Stomach smooth muscle (tissue), 2 donors: ENCODE measurements around the gene DNAJA2.
"Not testable (repeated sequence)": the region's sequence is repeated elsewhere in the genome, so short reads cannot be mapped to it uniquely, and the experiment has no call there.

ENCODE experiments used
- H3K27ac ChIP-seq: one replicate; pipeline ENCODE4 v1.7.0; 2013; ENCODE audit warnings: mild to moderate bottlenecking, low read length, inconsistent platforms
- H3K27me3 ChIP-seq, 2 donors: one replicate each; pipeline ENCODE4 v1.7.0; 2013; ENCODE audit warnings: low read length in 2 of 2; ENCODE audit not compliant: insufficient read depth in 2 of 2, control insufficient read depth in 1 of 2
- H3K36me3 ChIP-seq, 2 donors: one replicate each; pipeline ENCODE4 v1.7.0; 2013; ENCODE audit warnings: low read length in 2 of 2; ENCODE audit not compliant: control insufficient read depth in 2 of 2, insufficient read depth in 2 of 2
- H3K4me1 ChIP-seq: one replicate; pipeline ENCODE4 v1.7.0; 2013; ENCODE audit warnings: low read length; ENCODE audit not compliant: control insufficient read depth, insufficient read depth
- H3K4me3 ChIP-seq, 2 donors: one replicate each; pipeline ENCODE4 v1.7.0; 2013; ENCODE audit warnings: low read length in 2 of 2
- H3K9ac ChIP-seq, 2 donors: one replicate each; pipeline ENCODE4 v1.7.0; 2013; ENCODE audit warnings: low read length in 2 of 2, mild to moderate bottlenecking in 1 of 2
- H3K9me3 ChIP-seq, 2 donors: one replicate each; pipeline ENCODE4 v1.7.0; 2013; ENCODE audit warnings: low read length in 2 of 2; ENCODE audit not compliant: control insufficient read depth in 2 of 2
- donor health status: healthy.
- donor health status: Pancreatic carcinoma.

The DNAJA2 gene

GRCh38 chr16:46954562-46954961, 18.9 kb downstream of the DNAJA2 start:
- Histone ChIP-seq H3K4me3 (no peak overlapping the region), H3K9ac (no peak overlapping the region), H3K9me3 (no peaks in the 10 kb centered on the region), H3K27ac (no peak overlapping the region), H3K27me3 (no peaks in the 10 kb centered on the region), H3K4me1 (no peaks in the 10 kb centered on the region), H3K36me3 (peaks cover 21 to 44% of the 10 kb centered on the region in 2 donors)

GRCh38 chr16:46950009-46950408, 23.5 kb downstream of the DNAJA2 start:
- Histone ChIP-seq H3K4me3 (no peak overlapping the region), H3K27me3 (no peaks in the 10 kb centered on the region), H3K36me3 (peaks cover 2 to 7% of the 10 kb centered on the region in 2 donors), H3K4me1 (no peaks in the 10 kb centered on the region), H3K27ac (no peak overlapping the region), H3K9ac (no peak overlapping the region), H3K9me3 (no peaks in the 10 kb centered on the region)

GRCh38 chr16:46949241-46949892, 24.1 kb downstream of the DNAJA2 start:
- Histone ChIP-seq H3K36me3 (peaks cover 0 to under 1% of the 10 kb centered on the region in 2 donors), H3K9ac (no peak overlapping the region), H3K27me3 (no peaks in the 10 kb centered on the region), H3K4me3 (no peak overlapping the region), H3K27ac (no peak overlapping the region), H3K9me3 (no peaks in the 10 kb centered on the region), H3K4me1 (no peaks in the 10 kb centered on the region)

- no peak overlapping the region for H3K27ac ChIP-seq
- no peak overlapping the region for H3K9ac ChIP-seq
- H3K4me3 ChIP-seq = no peak overlapping the region
- no peaks in the 10 kb centered on the region for H3K36me3 ChIP-seq
- no peaks in the 10 kb centered on the region for H3K27me3 ChIP-seq
- H3K9me3 ChIP-seq = no peaks in the 10 kb centered on the region
- H3K4me1 ChIP-seq = no peaks in the 10 kb centered on the region
Observed at GRCh38 chr16:46948548-46949166, 24.8 kb downstream of the DNAJA2 start.

GRCh38 chr16:46947900-46948547, 25.4 kb downstream of the DNAJA2 start:
- Histone ChIP-seq H3K9ac (no peak overlapping the region), H3K36me3 (no peaks in the 10 kb centered on the region), H3K27me3 (no peaks in the 10 kb centered on the region), H3K9me3 (no peaks in the 10 kb centered on the region), H3K4me1 (no peaks in the 10 kb centered on the region), H3K27ac (no peak overlapping the region), H3K4me3 (no peak overlapping the region)

GRCh38 chr16:46944713-46945112, 28.8 kb downstream of the DNAJA2 start:
- not testable (repeated sequence) for H3K27me3 ChIP-seq, H3K4me3 ChIP-seq, H3K9ac ChIP-seq, H3K9me3 ChIP-seq, H3K4me1 ChIP-seq, H3K27ac ChIP-seq, H3K36me3 ChIP-seq

- Histone ChIP-seq H3K9me3 (no peaks in the 10 kb centered on the region), H3K27me3 (peaks cover 0 to 3% of the 10 kb centered on the region in 2 donors), H3K36me3 (no peaks in the 10 kb centered on the region), H3K27ac (no peak overlapping the region), H3K4me3 (no peak overlapping the region), H3K4me1 (no peaks in the 10 kb centered on the region), H3K9ac (no peak overlapping the region)
Observed at GRCh38 chr16:46937536-46937935, 35.9 kb downstream of the DNAJA2 start.

GRCh38 chr16:46932802-46933201, 40.7 kb downstream of the DNAJA2 start:
- no peaks in the 10 kb centered on the region for H3K9me3 ChIP-seq

GRCh38 chr16:46930861-46931260, 42.6 kb downstream of the DNAJA2 start:
- H3K9me3 ChIP-seq = no peaks in the 10 kb centered on the region
- H3K27ac ChIP-seq = no peak overlapping the region
- H3K36me3 ChIP-seq = peaks cover 3 to 13% of the 10 kb centered on the region in 2 donors
- no peak overlapping the region for H3K9ac ChIP-seq
- peaks cover 0 to under 1% of the 10 kb centered on the region in 2 donors for H3K27me3 ChIP-seq
- H3K4me1 ChIP-seq = no peaks in the 10 kb centered on the region
- no peak overlapping the region for H3K4me3 ChIP-seq

More at GRCh38 chr16:46932802-46933201, 40.7 kb downstream of the DNAJA2 start:
- Histone ChIP-seq H3K27me3 (peaks cover 0 to 3% of the 10 kb centered on the region in 2 donors), H3K4me3 (no peak overlapping the region), H3K36me3 (peaks cover 0 to 4% of the 10 kb centered on the region in 2 donors), H3K27ac (no peak overlapping the region), H3K9ac (no peak overlapping the region), H3K4me1 (no peaks in the 10 kb centered on the region)

- Histone ChIP-seq H3K27ac (no peak overlapping the region), H3K4me3 (no peak overlapping the region), H3K9me3 (no peaks in the 10 kb centered on the region), H3K9ac (no peak overlapping the region), H3K27me3 (no peaks in the 10 kb centered on the region), H3K4me1 (no peaks in the 10 kb centered on the region), H3K36me3 (peaks cover 3 to 15% of the 10 kb centered on the region in 2 donors)
Observed at GRCh38 chr16:46929378-46930332, 43.8 kb downstream of the DNAJA2 start.
